ENCODE measurements around the gene MARCHF9. TPM values are rescaled to one million over a fixed set of nuclear protein-coding genes. Genes with fewer than 3 reads are reported as not detected.

The MARCHF9 gene
- total RNA-seq, 3 donors from 2014 or later (not counting 1 experiment from before 2014, with no cell fraction given), result 25.4 to 28.4 (median 26.0) TPM

- TF ChIP-seq CTCF (IDR thresholded peaks at IDR 0.05), result no peak
- intact Hi-C loops (cut with micrococcal nuclease), result loop anchor here (5.0 kb wide), 1 partner anchor 64 kb away; the partner anchor contains the start of gene CTDSP2
- no peaks in the 10 kb centered on the region for H3K9me3 Mint-ChIP-seq
Measured at GRCh38 chr12:57783466-57783801, 28.5 kb downstream of the MARCHF9 start.

GRCh38 chr12:57783861-57784260 lies 29.0 kb downstream of the MARCHF9 start:
- 94% methylated on average over 11 of the region's 11 CpGs for WGBS (ENCODE audit: insufficient coverage)
- Mint-ChIP-seq H3K9me3 (no peaks in the 10 kb centered on the region), H3K36me3 (peaks cover 11% of the 10 kb centered on the region), H3K4me3 (peak overlapping the region; percentile 75), H3K4me1 (peaks cover 33 to 34% of the 10 kb centered on the region in 2 donors), H3K27ac (peak overlapping the region in 1 of 2 donors; percentile 28), H3K27me3 (ENCODE audit: low read depth in 2 of 2) (no peaks in the 10 kb centered on the region)
- H3K27me3 ChIP-seq (ENCODE audit: control insufficient read depth, insufficient read depth, low read length), result no peaks in the 10 kb centered on the region
- no peaks in the 10 kb centered on the region for H3K9me3 ChIP-seq (ENCODE audit: control insufficient read depth, insufficient read depth, low read length)
- H3K27ac ChIP-seq (ENCODE audit: low read length), result no peak overlapping the region
- ATAC-seq (no peak), DNase-seq (no peak)
- H3K36me3 ChIP-seq (ENCODE audit: control insufficient read depth, insufficient read depth, low read length), result peaks cover 30% of the 10 kb centered on the region
- peaks cover 36% of the 10 kb centered on the region for H3K4me1 ChIP-seq (ENCODE audit: control insufficient read depth, insufficient read depth, low read length)
- TF ChIP-seq CTCF (IDR thresholded peaks at IDR 0.05), result no peak
- intact Hi-C loops (cut with micrococcal nuclease), result loop anchor here (5.0 kb wide), 1 partner anchor 63 kb away; the partner anchor contains the start of gene CTDSP2
- H3K4me3 ChIP-seq (ENCODE audit: low read length), result no peak overlapping the region

More at GRCh38 chr12:57783466-57783801, 28.5 kb downstream of the MARCHF9 start:
- WGBS (ENCODE audit: insufficient coverage), result 94% methylated on average over 10 of the region's 12 CpGs
- H3K27ac ChIP-seq (ENCODE audit: low read length), result peak overlapping the region; percentile 57
- Mint-ChIP-seq H3K4me1 (peaks cover 33 to 34% of the 10 kb centered on the region in 2 donors), H3K4me3 (peak overlapping the region; percentile 99), H3K27ac (peak overlapping the region; percentile 90 to 97), H3K36me3 (peaks cover 11% of the 10 kb centered on the region), H3K27me3 (ENCODE audit: low read depth in 2 of 2) (no peaks in the 10 kb centered on the region)
- ATAC-seq, result no peak
- peak overlapping the region; percentile 86 for H3K4me3 ChIP-seq (ENCODE audit: low read length)
- peaks cover 27% of the 10 kb centered on the region for H3K36me3 ChIP-seq (ENCODE audit: control insufficient read depth, insufficient read depth, low read length)
- DNase-seq, result no peak
- H3K9me3 ChIP-seq (ENCODE audit: control insufficient read depth, insufficient read depth, low read length), result no peaks in the 10 kb centered on the region
- H3K4me1 ChIP-seq (ENCODE audit: control insufficient read depth, insufficient read depth, low read length), result peaks cover 36% of the 10 kb centered on the region
- H3K27me3 ChIP-seq (ENCODE audit: control insufficient read depth, insufficient read depth, low read length), result no peaks in the 10 kb centered on the region

GRCh38 chr12:57793920-57794319 lies 39.0 kb downstream of the MARCHF9 start:
- Mint-ChIP-seq H3K4me3 (no peak overlapping the region), H3K9me3 (no peaks in the 10 kb centered on the region), H3K4me1 (no peaks in the 10 kb centered on the region), H3K27me3 (ENCODE audit: low read depth in 2 of 2) (no peaks in the 10 kb centered on the region), H3K27ac (no peak overlapping the region), H3K36me3 (peaks cover 12% of the 10 kb centered on the region)
- no peak overlapping the region for H3K27ac ChIP-seq (ENCODE audit: low read length)
- DNase-seq (no peak), ATAC-seq (no peak)
- TF ChIP-seq CTCF (IDR thresholded peaks at IDR 0.05), result no peak
- no peaks in the 10 kb centered on the region for H3K4me1 ChIP-seq (ENCODE audit: control insufficient read depth, insufficient read depth, low read length)
- 81% methylated on average over 1 of the region's 1 CpG for WGBS (ENCODE audit: insufficient coverage)
- H3K36me3 ChIP-seq (ENCODE audit: control insufficient read depth, insufficient read depth, low read length), result peaks cover 60% of the 10 kb centered on the region
- no peaks in the 10 kb centered on the region for H3K9me3 ChIP-seq (ENCODE audit: control insufficient read depth, insufficient read depth, low read length)
- no peak overlapping the region for H3K4me3 ChIP-seq (ENCODE audit: low read length)
- H3K27me3 ChIP-seq (ENCODE audit: control insufficient read depth, insufficient read depth, low read length), result no peaks in the 10 kb centered on the region
- intact Hi-C loops (cut with micrococcal nuclease), result no loop called here

- TF ChIP-seq CTCF (IDR thresholded peaks at IDR 0.05), result no peak
- H3K27ac Mint-ChIP-seq, result no peak overlapping the region
- H3K27me3 ChIP-seq (ENCODE audit: control insufficient read depth, insufficient read depth, low read length), result no peaks in the 10 kb centered on the region
- no peaks in the 10 kb centered on the region for H3K9me3 ChIP-seq (ENCODE audit: control insufficient read depth, insufficient read depth, low read length)
- WGBS (ENCODE audit: insufficient coverage), result 98% methylated on average over 4 of the region's 6 CpGs
- no peak overlapping the region for H3K27ac ChIP-seq (ENCODE audit: low read length)
- H3K4me1 ChIP-seq (ENCODE audit: control insufficient read depth, insufficient read depth, low read length), result no peaks in the 10 kb centered on the region
- DNase-seq (no peak), ATAC-seq (no peak)
- no peaks in the 10 kb centered on the region for H3K9me3 Mint-ChIP-seq
- no peaks in the 10 kb centered on the region for H3K27me3 Mint-ChIP-seq (ENCODE audit: low read depth in 2 of 2)
- peaks cover 0 to 6% of the 10 kb centered on the region in 2 donors for H3K4me1 Mint-ChIP-seq
- H3K36me3 ChIP-seq (ENCODE audit: control insufficient read depth, insufficient read depth, low read length), result peaks cover 60% of the 10 kb centered on the region
- H3K4me3 ChIP-seq (ENCODE audit: low read length), result no peak overlapping the region
- no peak overlapping the region for H3K4me3 Mint-ChIP-seq
- H3K36me3 Mint-ChIP-seq, result peaks cover 12% of the 10 kb centered on the region
- intact Hi-C loops (cut with micrococcal nuclease), result no loop called here
Measured at GRCh38 chr12:57795354-57795753, 40.5 kb downstream of the MARCHF9 start.
